WTC11 (cell line): ENCODE results near the gene LIMS1.
"Not testable (repeated sequence)": the region's sequence is repeated elsewhere in the genome, so short reads cannot be mapped to it uniquely, and the experiment has no call there.

ENCODE experiments used
- ZBTB21 ChIP-seq: sonication (generic); formaldehyde crosslinking; IDR thresholded peaks from 2 replicates; pipeline ENCODE4 v1.8.1; 2023; ENCODE audit warnings: mild to moderate bottlenecking, missing genetic modification reagents, borderline replicate concordance
- TF ChIP-seq, protein P1 (sequence below): fragments of 200-600 bp; IDR thresholded peaks from 2 replicates; pipeline ENCODE4 v1.8.0; 2022; ENCODE audit warnings: antibody characterized with exemption
- TF ChIP-seq, protein P2 (sequence below): fragments of 250-450 bp; sonication (Bioruptor Pico); IDR thresholded peaks from 2 replicates; pipeline ENCODE4 v1.9.0; 2021; ENCODE audit warnings: mild to moderate bottlenecking

DNA sequence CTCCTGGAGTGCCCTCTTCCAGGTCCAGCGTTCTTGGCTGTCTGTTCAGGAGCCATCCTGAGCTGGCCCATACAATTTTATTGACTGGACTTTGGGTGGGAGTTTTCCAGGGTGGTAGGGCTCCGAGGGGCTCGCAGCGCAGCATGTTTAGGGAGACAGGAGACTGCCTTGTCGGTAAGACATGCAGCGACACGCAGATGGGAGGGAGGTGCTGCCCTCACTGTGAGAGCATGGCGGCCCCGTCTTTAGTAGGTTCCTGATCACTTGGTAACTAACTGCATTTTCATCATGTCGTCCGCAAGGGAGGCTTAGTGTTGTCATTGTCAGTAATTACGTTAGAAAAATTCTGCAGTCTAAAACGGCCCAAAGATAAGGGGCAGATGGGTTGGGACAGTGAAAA is 121.0 kb downstream of the LIMS1 start:
- not testable (repeated sequence) for TF ChIP-seq ZBTB21 (CRISPR knock-in tag)
- TF ChIP-seq, protein P1, sequence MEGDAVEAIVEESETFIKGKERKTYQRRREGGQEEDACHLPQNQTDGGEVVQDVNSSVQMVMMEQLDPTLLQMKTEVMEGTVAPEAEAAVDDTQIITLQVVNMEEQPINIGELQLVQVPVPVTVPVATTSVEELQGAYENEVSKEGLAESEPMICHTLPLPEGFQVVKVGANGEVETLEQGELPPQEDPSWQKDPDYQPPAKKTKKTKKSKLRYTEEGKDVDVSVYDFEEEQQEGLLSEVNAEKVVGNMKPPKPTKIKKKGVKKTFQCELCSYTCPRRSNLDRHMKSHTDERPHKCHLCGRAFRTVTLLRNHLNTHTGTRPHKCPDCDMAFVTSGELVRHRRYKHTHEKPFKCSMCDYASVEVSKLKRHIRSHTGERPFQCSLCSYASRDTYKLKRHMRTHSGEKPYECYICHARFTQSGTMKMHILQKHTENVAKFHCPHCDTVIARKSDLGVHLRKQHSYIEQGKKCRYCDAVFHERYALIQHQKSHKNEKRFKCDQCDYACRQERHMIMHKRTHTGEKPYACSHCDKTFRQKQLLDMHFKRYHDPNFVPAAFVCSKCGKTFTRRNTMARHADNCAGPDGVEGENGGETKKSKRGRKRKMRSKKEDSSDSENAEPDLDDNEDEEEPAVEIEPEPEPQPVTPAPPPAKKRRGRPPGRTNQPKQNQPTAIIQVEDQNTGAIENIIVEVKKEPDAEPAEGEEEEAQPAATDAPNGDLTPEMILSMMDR: not testable (repeated sequence)
- TF ChIP-seq, protein P2, sequence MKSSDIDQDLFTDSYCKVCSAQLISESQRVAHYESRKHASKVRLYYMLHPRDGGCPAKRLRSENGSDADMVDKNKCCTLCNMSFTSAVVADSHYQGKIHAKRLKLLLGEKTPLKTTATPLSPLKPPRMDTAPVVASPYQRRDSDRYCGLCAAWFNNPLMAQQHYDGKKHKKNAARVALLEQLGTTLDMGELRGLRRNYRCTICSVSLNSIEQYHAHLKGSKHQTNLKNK: not testable (repeated sequence)
